GM12873 (cell line): Measurements from ENCODE around the gene PTPN12.

Experiments used
- TF ChIP-seq, protein P1 (sequence below): IDR thresholded peaks from 2 replicates; pipeline ENCODE4 v1.5.1; 2012; ENCODE audit warnings: low read depth, mild to moderate bottlenecking, moderate library complexity, low read length, control low read depth; ENCODE audit not compliant: insufficient read depth; ENCODE audit errors: missing control alignments

Gene PTPN12

DNA sequence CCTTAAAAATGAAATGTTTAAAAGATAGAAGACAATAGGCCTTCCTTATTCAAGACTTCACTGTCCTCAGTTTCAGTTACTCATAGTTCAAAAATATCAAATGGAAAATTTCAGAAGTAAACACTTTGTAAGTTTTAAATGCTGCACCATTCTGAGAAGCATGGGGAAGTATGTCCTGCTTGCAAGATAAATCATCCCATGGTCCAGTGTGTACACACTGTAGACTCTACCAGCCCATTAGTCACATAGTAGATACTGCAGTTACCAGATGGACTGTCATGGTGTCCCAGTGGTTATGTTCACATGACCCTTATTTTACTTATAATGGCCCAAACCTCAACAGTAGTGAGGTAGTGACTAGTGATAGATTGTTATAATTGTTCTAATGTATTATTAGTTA is 69.5 kb downstream of the PTPN12 start:
- TF ChIP-seq, protein P1, sequence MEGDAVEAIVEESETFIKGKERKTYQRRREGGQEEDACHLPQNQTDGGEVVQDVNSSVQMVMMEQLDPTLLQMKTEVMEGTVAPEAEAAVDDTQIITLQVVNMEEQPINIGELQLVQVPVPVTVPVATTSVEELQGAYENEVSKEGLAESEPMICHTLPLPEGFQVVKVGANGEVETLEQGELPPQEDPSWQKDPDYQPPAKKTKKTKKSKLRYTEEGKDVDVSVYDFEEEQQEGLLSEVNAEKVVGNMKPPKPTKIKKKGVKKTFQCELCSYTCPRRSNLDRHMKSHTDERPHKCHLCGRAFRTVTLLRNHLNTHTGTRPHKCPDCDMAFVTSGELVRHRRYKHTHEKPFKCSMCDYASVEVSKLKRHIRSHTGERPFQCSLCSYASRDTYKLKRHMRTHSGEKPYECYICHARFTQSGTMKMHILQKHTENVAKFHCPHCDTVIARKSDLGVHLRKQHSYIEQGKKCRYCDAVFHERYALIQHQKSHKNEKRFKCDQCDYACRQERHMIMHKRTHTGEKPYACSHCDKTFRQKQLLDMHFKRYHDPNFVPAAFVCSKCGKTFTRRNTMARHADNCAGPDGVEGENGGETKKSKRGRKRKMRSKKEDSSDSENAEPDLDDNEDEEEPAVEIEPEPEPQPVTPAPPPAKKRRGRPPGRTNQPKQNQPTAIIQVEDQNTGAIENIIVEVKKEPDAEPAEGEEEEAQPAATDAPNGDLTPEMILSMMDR, result no peak

DNA sequence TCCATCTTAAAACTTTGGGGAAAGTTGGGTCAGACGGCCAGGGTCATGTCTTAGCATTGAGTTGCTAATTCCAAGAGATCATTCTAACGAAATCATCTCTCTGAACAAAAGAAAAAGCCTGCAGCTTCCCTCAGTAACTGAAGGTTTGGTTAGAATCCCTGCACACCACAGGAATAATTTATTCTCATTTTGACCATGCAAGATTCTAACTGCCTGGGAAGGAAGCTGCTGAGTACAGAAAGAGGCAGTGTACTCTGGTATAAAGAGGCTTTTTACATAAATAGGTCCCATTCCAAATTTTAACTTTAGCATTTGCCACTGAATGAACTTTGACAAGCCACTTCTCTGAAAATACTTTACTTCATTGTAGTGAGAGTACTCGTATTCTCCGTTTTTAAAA is 82.2 kb downstream of the PTPN12 start:
- TF ChIP-seq, protein P1, result no peak

DNA sequence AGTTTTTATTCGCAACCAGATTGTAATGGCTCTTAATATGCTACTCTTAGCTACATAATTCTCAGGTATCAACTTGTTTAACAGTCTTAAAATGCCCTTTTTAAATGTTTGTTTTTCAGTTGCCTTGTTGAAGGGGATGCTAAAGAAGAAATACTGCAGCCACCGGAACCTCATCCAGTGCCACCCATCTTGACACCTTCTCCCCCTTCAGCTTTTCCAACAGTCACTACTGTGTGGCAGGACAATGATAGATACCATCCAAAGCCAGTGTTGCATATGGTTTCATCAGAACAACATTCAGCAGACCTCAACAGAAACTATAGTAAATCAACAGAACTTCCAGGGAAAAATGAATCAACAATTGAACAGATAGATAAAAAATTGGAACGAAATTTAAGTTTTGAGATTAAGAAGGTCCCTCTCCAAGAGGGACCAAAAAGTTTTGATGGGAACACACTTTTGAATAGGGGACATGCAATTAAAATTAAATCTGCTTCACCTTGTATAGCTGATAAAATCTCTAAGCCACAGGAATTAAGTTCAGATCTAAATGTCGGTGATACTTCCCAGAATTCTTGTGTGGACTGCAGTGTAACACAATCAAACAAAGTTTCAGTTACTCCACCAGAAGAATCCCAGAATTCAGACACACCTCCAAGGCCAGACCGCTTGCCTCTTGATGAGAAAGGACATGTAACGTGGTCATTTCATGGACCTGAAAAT is 89.7 kb downstream of the PTPN12 start:
- TF ChIP-seq, protein P1, result no peak

DNA sequence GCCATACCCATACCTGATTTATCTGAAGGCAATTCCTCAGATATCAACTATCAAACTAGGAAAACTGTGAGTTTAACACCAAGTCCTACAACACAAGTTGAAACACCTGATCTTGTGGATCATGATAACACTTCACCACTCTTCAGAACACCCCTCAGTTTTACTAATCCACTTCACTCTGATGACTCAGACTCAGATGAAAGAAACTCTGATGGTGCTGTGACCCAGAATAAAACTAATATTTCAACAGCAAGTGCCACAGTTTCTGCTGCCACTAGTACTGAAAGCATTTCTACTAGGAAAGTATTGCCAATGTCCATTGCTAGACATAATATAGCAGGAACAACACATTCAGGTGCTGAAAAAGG is 90.2 kb downstream of the PTPN12 start:
- TF ChIP-seq, protein P1, result no peak

DNA sequence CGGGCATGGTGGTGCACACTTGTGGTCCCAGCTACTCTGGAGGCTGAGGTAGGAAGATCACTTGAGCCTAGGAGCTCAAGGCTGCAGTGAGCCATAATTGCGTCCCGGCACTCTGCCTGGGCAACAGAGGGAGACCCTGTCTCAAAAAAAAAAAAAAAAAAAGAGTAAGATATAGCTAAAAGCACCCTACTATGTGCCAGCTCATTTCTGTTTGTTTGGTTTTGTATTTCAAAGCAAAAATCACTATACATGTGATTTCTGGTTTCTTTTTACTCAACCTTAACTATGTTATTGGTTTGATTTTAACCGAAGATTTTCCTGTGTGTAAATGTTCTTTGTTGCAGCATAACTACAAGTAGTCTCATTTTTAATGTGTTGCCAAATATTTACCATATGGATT is 92.7 kb downstream of the PTPN12 start:
- TF ChIP-seq, protein P1, result no peak

DNA sequence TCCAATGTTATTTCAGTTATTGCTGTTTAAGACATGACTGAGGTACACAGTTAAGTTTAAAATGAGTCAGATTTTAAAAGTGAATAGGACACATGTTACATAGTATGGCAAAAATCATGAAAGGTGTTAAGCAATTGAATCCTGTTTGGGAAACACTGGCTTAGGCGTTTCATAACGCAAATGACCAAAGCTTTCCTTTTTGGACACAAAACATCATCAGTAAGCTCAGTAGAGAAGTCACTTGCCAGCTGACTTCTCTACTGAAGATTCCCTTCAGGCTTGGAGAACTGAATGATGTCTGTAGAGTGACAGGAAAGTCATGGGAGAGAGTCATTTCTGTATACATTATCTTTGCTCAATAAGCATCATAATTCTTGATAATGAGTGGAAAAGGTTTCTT is 94.7 kb downstream of the PTPN12 start:
- TF ChIP-seq, protein P1, result no peak

DNA sequence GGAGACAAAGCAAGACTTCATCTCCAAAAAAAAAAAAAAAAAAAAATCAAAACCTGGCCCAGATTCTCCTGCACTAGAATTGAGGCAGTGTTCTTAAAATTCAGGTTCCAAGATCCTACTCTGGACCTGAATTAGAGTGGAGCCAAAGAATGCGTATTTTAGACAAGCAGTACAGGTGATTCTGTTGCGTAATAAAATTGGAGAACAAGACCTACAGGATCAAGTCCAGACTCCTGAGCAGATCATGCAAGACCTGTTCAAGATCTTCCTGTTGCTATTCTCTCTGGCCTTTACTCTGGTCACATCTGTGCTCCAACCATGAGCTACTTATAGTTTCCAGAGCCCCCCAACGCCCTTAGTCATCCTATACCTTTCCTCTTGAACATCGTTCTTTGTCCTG is 107.7 kb downstream of the PTPN12 start:
- TF ChIP-seq, protein P1, result no peak
